Subcutaneous adipose tissue (tissue), 4 donors: Measurements from ENCODE around the gene CEBPE. TPM values are rescaled to one million over a fixed set of nuclear protein-coding genes. Genes with fewer than 3 reads are reported as not detected.

Source experiments
- total RNA-seq, 4 donors: library from RNA; depleted of rRNA; stranded (reverse); fragments of >200 nt; gene quantifications; one replicate each; pipeline ENCODE4 v1.1.0, GENCODE V29; 2016
- TF ChIP-seq, protein P1 (sequence below): fragments of 450-650 bp; IDR thresholded peaks from one replicate; pipeline ENCODE4 v1.5.1; 2016; ENCODE audit warnings: low read depth, mild to moderate bottlenecking, control low read depth, antibody characterized with exemption, moderate library complexity

Gene CEBPE
- total RNA-seq, 4 donors from 2014 or later: 0.68 TPM; not detected in 3

- TF ChIP-seq, protein P1, sequence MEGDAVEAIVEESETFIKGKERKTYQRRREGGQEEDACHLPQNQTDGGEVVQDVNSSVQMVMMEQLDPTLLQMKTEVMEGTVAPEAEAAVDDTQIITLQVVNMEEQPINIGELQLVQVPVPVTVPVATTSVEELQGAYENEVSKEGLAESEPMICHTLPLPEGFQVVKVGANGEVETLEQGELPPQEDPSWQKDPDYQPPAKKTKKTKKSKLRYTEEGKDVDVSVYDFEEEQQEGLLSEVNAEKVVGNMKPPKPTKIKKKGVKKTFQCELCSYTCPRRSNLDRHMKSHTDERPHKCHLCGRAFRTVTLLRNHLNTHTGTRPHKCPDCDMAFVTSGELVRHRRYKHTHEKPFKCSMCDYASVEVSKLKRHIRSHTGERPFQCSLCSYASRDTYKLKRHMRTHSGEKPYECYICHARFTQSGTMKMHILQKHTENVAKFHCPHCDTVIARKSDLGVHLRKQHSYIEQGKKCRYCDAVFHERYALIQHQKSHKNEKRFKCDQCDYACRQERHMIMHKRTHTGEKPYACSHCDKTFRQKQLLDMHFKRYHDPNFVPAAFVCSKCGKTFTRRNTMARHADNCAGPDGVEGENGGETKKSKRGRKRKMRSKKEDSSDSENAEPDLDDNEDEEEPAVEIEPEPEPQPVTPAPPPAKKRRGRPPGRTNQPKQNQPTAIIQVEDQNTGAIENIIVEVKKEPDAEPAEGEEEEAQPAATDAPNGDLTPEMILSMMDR: no peak
Measured at GRCh38 chr14:23119363-23120327, 590 bp upstream of the CEBPE start.

DNA sequence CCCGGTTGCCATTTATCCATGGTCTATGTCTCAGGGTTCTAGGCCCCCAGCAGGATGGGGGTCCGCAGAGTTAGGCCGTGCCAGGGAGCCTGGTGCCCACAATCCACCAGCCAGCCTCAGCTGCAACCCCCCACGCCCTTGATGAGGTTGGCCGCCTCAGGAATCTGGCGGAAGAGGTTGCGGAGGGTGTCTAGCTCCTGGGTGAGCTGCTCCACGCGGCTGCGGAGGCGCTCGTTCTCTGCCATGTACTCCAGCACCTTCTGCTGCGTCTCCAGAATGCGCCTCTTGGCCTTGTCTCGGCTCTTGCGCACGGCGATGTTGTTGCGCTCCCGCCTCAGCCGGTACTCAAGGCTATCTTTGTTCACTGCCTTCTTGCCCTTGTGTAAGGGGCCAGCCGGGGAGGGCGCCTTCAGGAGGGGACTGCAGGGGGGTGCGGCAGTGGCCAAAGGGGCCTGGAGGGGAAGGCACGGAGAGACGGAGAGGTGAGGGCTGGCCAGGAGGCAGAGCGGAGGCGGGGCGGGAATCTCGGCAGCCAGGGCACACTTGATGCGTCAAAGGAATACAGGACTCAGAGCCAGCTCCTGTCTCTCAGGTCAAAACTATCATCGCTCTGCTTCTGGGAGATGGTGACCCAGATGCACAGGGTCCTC, 1.6 kb downstream of the CEBPE start:
- TF ChIP-seq, protein P1: no peak

- TF ChIP-seq, protein P1: no peak
Measured at GRCh38 chr14:23115918-23116317, 3.1 kb downstream of the CEBPE start.

- TF ChIP-seq, protein P1: no peak
Measured at GRCh38 chr14:23115039-23115731, 3.9 kb downstream of the CEBPE start.

- TF ChIP-seq, protein P1: no peak
Measured at GRCh38 chr14:23114669-23115038, 4.4 kb downstream of the CEBPE start.

DNA sequence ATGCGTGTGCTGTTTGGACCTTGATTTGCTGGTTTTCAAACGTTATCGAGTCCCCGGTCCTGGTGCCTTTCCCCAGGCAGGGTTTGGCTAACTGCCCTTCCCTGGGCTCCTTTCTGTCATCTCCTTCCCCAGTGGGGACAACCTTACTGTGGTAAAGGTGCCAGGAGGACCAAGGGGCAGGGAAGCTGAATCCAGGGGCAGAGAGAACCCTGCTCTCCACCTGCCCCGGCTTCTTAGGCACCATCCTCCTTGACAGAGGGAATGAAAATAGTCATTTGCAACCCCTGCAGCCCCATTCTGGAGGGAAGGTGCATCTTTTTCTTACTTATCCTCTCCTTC, 5.0 kb downstream of the CEBPE start:
- TF ChIP-seq, protein P1: no peak
